ENCODE measurements around the gene FGGY. TPM values are rescaled to one million over a fixed set of nuclear protein-coding genes. Genes with fewer than 3 reads are reported as not detected.

FGGY gene
- total and polyA plus RNA-seq, 2 donors: 15.6 to 25.3 TPM

DNA sequence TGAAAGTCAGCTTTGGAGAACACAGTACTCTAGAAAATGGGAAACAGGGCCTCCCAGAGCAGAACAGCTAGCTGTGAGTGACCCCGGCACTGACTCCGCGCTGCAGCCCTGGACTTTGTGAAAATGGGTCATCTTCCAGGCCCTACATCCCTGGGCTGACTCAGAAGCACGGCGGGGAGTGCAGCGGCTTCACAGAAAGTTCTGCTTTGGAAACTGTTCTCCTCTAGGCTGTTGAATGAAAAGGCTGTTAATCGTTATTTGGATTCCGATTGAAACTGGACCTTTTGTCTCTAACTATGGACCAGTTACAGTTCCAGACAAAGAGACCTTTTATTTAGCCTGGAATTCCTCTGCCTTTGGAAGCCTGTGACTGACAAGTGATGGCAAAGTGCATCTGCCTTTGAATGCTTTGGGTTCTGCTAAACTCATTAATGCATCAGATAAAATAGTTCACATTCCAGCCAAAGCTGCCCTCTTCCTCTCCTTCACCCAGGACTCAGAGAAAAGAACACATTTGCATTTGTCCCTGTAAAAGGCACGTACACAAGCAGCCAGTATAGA, 372.9 kb downstream of the FGGY start:
- no peak overlapping the region for H3K4me3 ChIP-seq (ENCODE audit: low read length in 2 of 2)
- DNase-seq (ENCODE audit: low read depth in 6 of 9, low spot score in 9 of 9): no peak
- 95% methylated on average over 9 of the region's 9 CpGs for WGBS
- peaks cover 0 to 3% of the 10 kb centered on the region in 2 donors for H3K4me1 ChIP-seq (ENCODE audit: control insufficient read depth in 2 of 2, insufficient read depth in 2 of 2, low read length in 2 of 2)
- H3K27me3 ChIP-seq (ENCODE audit: control insufficient read depth in 2 of 2, insufficient read depth in 1 of 2, low read length in 1 of 2): no peaks in the 10 kb centered on the region
- no peak overlapping the region for H3K27ac ChIP-seq (ENCODE audit: low read depth in 1 of 2, low read length in 1 of 2)
- no peaks in the 10 kb centered on the region for H3K9me3 ChIP-seq (ENCODE audit: control insufficient read depth in 2 of 2, insufficient read depth in 1 of 2, low read length in 1 of 2)
- H3K36me3 ChIP-seq (ENCODE audit: control insufficient read depth in 2 of 2, insufficient read depth in 2 of 2, low read length in 1 of 2): no peaks in the 10 kb centered on the region

DNA sequence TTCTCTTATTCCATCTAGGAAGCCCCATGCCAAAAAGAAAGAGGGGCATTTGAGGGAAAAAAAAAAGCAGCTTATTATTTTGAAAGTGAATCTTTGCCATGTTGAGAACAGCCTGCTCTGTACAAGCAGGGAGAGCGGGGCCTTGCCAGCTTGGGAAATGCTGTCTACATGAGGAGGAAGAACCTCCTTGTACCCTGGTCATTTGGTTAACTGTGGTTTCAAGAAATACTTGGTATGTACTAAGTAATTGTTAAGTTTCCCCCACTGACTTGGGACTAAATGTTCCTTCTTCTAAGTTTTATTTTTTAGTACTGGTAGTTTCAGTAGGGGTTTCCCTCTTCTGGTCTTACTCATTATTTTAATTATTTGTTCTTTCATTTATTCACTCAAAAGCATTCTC, 373.8 kb downstream of the FGGY start:
- no peak for DNase-seq (ENCODE audit: low read depth in 6 of 9, low spot score in 9 of 9)
- Histone ChIP-seq H3K4me3 (ENCODE audit: low read length in 2 of 2) (no peak overlapping the region), H3K27ac (ENCODE audit: low read depth in 1 of 2, low read length in 1 of 2) (no peak overlapping the region), H3K4me1 (ENCODE audit: control insufficient read depth in 2 of 2, insufficient read depth in 2 of 2, low read length in 2 of 2) (peaks cover 0 to 3% of the 10 kb centered on the region in 2 donors), H3K27me3 (ENCODE audit: control insufficient read depth in 2 of 2, insufficient read depth in 1 of 2, low read length in 1 of 2) (no peaks in the 10 kb centered on the region), H3K9me3 (ENCODE audit: control insufficient read depth in 2 of 2, insufficient read depth in 1 of 2, low read length in 1 of 2) (no peaks in the 10 kb centered on the region), H3K36me3 (ENCODE audit: control insufficient read depth in 2 of 2, insufficient read depth in 2 of 2, low read length in 1 of 2) (no peaks in the 10 kb centered on the region)
- WGBS: 100% methylated on average over 1 of the region's 1 CpG

DNA sequence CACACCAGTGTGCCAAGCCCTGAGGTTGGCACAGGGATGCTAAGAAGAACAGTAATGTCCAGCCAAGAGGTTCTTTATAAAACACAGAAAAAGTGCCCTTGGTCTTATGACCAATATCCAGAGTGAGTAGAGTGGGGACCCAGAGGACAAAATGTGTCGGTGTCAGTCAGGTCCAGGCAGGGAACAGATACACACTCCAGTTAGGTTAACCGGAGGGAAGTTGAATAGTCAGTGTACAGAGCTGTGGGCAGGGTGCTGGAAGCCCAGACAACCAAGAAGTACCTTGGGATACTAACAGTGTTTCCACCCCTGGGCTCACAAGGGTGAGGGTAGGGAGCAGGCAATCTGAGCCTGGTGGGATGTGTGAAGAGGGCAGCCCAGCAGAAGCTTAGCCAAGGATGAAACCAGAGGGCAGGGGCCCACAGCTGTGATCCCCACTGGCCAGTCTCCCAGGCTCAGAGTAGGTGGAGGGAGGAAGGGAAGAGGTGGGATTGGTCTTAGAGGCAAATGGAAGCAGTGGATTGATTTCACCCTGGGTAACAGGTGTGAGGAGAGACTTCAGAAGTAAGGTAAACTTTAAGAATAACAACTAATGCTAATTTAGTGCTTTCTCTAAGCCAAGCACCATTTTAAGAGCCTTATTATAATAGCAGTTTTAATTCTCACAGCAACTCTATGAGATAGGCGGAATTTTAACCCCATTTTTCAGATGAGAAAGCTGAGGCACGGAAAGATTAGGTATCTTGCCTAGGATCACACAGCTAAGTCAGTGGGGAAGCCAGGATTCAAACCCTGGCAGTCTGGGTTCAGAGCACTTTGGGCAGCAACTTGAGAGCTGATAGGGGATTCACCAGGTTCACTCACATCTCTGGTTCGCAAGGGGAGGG, 374.4 kb downstream of the FGGY start:
- DNase-seq (ENCODE audit: low read depth in 6 of 9, low spot score in 9 of 9): no peak
- no peaks in the 10 kb centered on the region for H3K36me3 ChIP-seq (ENCODE audit: control insufficient read depth in 2 of 2, insufficient read depth in 2 of 2, low read length in 1 of 2)
- WGBS: 98% methylated on average over 5 of the region's 5 CpGs
- H3K27me3 ChIP-seq (ENCODE audit: control insufficient read depth in 2 of 2, insufficient read depth in 1 of 2, low read length in 1 of 2): no peaks in the 10 kb centered on the region
- H3K4me1 ChIP-seq (ENCODE audit: control insufficient read depth in 2 of 2, insufficient read depth in 2 of 2, low read length in 2 of 2): peaks cover 0 to 3% of the 10 kb centered on the region in 2 donors
- H3K4me3 ChIP-seq (ENCODE audit: low read length in 2 of 2): no peak overlapping the region
- no peaks in the 10 kb centered on the region for H3K9me3 ChIP-seq (ENCODE audit: control insufficient read depth in 2 of 2, insufficient read depth in 1 of 2, low read length in 1 of 2)
- H3K27ac ChIP-seq (ENCODE audit: low read depth in 1 of 2, low read length in 1 of 2): no peak overlapping the region

DNA sequence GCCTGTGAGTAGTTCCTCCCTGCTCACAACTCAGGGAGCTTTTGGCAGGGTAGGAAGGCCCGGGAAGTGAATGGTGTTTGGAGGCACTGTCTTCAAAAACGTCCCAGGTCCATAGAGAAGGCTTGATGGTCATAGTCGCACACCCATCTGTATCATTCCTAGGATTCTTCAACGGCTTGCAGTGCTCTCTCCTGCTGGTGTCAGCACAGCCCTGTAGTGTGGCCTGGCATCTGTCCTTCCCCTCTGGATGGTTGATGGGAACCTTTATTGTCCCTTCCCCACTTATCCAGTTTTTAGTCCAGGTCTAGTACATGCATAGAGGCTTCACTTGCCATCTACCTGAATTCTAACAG, 375.0 kb downstream of the FGGY start:
- peaks cover 0 to 3% of the 10 kb centered on the region in 2 donors for H3K4me1 ChIP-seq (ENCODE audit: control insufficient read depth in 2 of 2, insufficient read depth in 2 of 2, low read length in 2 of 2)
- 95% methylated on average over 4 of the region's 4 CpGs for WGBS
- H3K27ac ChIP-seq (ENCODE audit: low read depth in 1 of 2, low read length in 1 of 2): no peak overlapping the region

DNA sequence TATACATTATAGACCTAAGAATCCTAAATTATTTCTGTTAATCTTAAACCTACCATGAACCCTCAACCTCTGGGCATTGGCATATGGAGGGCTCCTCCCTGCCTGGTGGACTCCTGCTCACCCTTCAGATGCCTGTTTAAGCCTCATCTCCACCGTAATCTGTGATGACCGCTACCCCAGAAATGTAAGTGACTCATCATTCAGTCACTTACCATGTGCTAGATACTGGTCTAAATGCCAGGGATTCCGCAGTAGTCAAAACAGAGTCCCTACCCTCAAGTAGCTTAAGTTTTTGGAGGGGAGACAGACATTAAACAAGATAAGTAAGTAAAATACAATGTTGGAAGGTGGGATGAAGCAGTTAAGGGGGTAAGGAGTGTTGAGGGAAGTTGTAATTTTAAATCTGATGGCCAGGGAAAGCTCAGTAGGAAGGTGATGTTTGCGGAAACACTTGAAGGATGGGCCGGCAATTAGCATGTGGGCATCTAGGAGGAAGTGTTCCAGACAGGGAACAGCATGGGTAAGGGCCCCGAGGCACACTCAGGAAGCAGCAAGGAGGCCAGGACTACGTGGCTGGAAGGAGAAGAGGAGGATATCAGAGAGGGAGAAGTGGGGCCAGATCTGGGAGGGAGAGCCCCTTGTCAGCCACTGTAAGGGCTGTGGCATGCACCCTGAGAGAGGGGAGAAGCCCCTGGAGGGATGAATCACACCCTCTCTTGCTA, 376.1 kb downstream of the FGGY start:
- H3K27me3 ChIP-seq (ENCODE audit: control insufficient read depth in 2 of 2, insufficient read depth in 1 of 2, low read length in 1 of 2): no peaks in the 10 kb centered on the region
- DNase-seq (ENCODE audit: low read depth in 6 of 9, low spot score in 9 of 9): no peak
- 86% methylated on average over 7 of the region's 7 CpGs for WGBS
- H3K27ac ChIP-seq (ENCODE audit: low read depth in 1 of 2, low read length in 1 of 2): peak overlapping the region in 1 of 2 donors; percentile 19
- H3K4me3 ChIP-seq (ENCODE audit: low read length in 2 of 2): no peak overlapping the region
- no peaks in the 10 kb centered on the region for H3K36me3 ChIP-seq (ENCODE audit: control insufficient read depth in 2 of 2, insufficient read depth in 2 of 2, low read length in 1 of 2)
- H3K4me1 ChIP-seq (ENCODE audit: control insufficient read depth in 2 of 2, insufficient read depth in 2 of 2, low read length in 2 of 2): peaks cover 0 to 3% of the 10 kb centered on the region in 2 donors
- H3K9me3 ChIP-seq (ENCODE audit: control insufficient read depth in 2 of 2, insufficient read depth in 1 of 2, low read length in 1 of 2): no peaks in the 10 kb centered on the region

More for the DNA sequence above, 375.0 kb downstream of the FGGY start:
- no peaks in the 10 kb centered on the region for H3K36me3 ChIP-seq (ENCODE audit: control insufficient read depth in 2 of 2, insufficient read depth in 2 of 2, low read length in 1 of 2)
- H3K9me3 ChIP-seq (ENCODE audit: control insufficient read depth in 2 of 2, insufficient read depth in 1 of 2, low read length in 1 of 2): no peaks in the 10 kb centered on the region
- no peaks in the 10 kb centered on the region for H3K27me3 ChIP-seq (ENCODE audit: control insufficient read depth in 2 of 2, insufficient read depth in 1 of 2, low read length in 1 of 2)
- H3K4me3 ChIP-seq (ENCODE audit: low read length in 2 of 2): no peak overlapping the region
- no peak for DNase-seq (ENCODE audit: low read depth in 6 of 9, low spot score in 9 of 9)

DNA sequence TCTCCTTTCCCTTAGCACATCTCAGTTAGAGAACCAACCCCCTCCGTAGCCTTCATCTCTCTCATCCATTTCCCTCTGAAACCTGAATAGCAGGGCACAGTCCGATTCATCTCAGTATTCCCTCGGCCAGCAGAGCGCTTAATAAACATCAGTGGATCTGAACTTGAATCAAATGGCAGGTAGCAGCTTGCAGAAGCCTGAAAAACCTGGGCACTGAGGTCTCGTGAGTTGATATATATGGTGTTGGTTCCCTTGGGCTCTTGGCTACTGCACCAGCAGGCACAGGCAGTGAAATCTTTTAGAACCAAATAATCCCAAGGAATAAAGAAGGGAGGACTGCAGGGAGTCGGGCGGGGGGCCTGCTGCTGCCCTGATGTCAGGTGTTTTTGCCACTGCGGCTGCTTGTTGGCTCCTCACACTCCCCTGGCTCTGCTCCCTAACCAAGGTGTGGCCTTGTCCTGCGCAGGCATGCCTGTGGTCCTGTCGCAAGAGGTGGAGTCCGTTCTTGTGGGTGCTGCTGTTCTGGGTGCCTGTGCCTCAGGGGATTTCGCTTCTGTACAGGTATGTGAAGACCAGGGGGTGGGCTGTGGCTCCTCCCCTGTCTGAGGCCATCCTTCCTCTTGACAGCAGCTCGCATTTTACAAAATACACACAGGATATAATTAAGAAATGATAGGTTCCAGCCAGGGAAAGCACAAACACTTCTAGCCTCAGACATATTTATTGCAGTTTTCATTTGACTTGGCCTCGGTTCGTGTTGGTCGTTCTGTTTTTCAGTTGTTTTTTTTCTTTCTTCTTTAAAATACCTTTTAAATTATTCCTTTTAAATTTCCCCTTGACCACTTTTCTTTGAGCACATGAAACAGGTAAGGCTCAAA, 376.9 kb downstream of the FGGY start:
- 84% methylated on average over 16 of the region's 16 CpGs for WGBS
- Histone ChIP-seq H3K27ac (ENCODE audit: low read depth in 1 of 2, low read length in 1 of 2) (peak overlapping the region; percentile 37 to 54), H3K36me3 (ENCODE audit: control insufficient read depth in 2 of 2, insufficient read depth in 2 of 2, low read length in 1 of 2) (no peaks in the 10 kb centered on the region), H3K27me3 (ENCODE audit: control insufficient read depth in 2 of 2, insufficient read depth in 1 of 2, low read length in 1 of 2) (no peaks in the 10 kb centered on the region), H3K9me3 (ENCODE audit: control insufficient read depth in 2 of 2, insufficient read depth in 1 of 2, low read length in 1 of 2) (no peaks in the 10 kb centered on the region), H3K4me3 (ENCODE audit: low read length in 2 of 2) (no peak overlapping the region), H3K4me1 (ENCODE audit: control insufficient read depth in 2 of 2, insufficient read depth in 2 of 2, low read length in 2 of 2) (peaks cover 0 to 3% of the 10 kb centered on the region in 2 donors)
- DNase-seq (ENCODE audit: low read depth in 6 of 9, low spot score in 9 of 9): no peak

DNA sequence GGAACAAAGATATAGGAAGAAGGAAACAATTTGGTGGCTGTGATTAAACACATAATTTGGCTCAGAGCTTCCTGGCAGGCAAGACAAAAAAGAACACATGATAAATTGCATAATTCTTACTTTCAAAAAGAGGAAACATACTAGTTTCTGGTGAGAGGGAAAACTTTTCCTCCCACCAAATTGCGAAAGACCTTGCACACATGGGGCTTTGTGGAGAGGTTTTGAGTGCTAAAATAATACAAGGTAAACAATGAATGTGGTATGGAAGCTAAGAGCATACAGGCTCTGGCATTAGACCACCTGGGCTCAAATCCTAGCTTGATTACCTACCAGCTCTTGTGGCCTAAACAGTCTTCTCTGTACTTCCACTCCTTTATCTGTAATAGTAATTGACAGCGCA, 377.7 kb downstream of the FGGY start:
- Histone ChIP-seq H3K36me3 (ENCODE audit: control insufficient read depth in 2 of 2, insufficient read depth in 2 of 2, low read length in 1 of 2) (no peaks in the 10 kb centered on the region), H3K4me3 (ENCODE audit: low read length in 2 of 2) (no peak overlapping the region), H3K9me3 (ENCODE audit: control insufficient read depth in 2 of 2, insufficient read depth in 1 of 2, low read length in 1 of 2) (no peaks in the 10 kb centered on the region), H3K27ac (ENCODE audit: low read depth in 1 of 2, low read length in 1 of 2) (no peak overlapping the region), H3K27me3 (ENCODE audit: control insufficient read depth in 2 of 2, insufficient read depth in 1 of 2, low read length in 1 of 2) (no peaks in the 10 kb centered on the region), H3K4me1 (ENCODE audit: control insufficient read depth in 2 of 2, insufficient read depth in 2 of 2, low read length in 2 of 2) (peaks cover 0 to 3% of the 10 kb centered on the region in 2 donors)
- WGBS: 73% methylated on average over 2 of the region's 2 CpGs
- DNase-seq (ENCODE audit: low read depth in 6 of 9, low spot score in 9 of 9): no peak

DNA sequence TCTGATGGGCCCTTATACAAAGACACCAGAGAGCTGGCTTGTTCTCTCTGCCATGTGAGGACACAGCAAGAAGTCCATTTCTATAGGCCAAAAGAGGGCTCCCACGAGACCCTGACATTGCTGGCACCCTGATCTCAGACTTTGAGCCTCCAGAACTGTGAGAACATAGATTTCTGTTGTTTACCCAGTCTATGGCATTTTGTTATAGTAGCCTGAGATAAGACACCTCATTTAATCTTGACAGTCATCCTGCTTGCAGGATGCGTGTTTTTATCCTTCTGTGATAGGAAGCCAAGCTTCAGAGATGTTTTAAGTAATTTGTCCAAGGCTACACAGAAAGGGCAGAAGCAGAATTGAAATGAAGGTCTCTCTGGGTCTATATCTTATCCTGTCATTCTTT, 379.0 kb downstream of the FGGY start:
- WGBS: 92% methylated on average over 2 of the region's 2 CpGs
- H3K9me3 ChIP-seq (ENCODE audit: control insufficient read depth in 2 of 2, insufficient read depth in 1 of 2, low read length in 1 of 2): no peaks in the 10 kb centered on the region
- no peaks in the 10 kb centered on the region for H3K36me3 ChIP-seq (ENCODE audit: control insufficient read depth in 2 of 2, insufficient read depth in 2 of 2, low read length in 1 of 2)
- H3K27ac ChIP-seq (ENCODE audit: low read depth in 1 of 2, low read length in 1 of 2): no peak overlapping the region
- DNase-seq (ENCODE audit: low read depth in 6 of 9, low spot score in 9 of 9): no peak
- H3K27me3 ChIP-seq (ENCODE audit: control insufficient read depth in 2 of 2, insufficient read depth in 1 of 2, low read length in 1 of 2): no peaks in the 10 kb centered on the region
- H3K4me3 ChIP-seq (ENCODE audit: low read length in 2 of 2): no peak overlapping the region
- H3K4me1 ChIP-seq (ENCODE audit: control insufficient read depth in 2 of 2, insufficient read depth in 2 of 2, low read length in 2 of 2): peaks cover 0 to 3% of the 10 kb centered on the region in 2 donors
